Astrocyte (in vitro differentiated cells and primary cell): ENCODE results near the gene EGFL7. TPM values are rescaled to one million over a fixed set of nuclear protein-coding genes. Genes with fewer than 3 reads are reported as not detected.

Experiments
- DNase-seq: peaks from one replicate; pipeline ENCODE4 v3.0.0-alpha.2; 2010; ENCODE audit warnings: low read depth
- FAIRE-seq: peaks from 2 replicates; lab custom pipeline; 2011; peaks lifted over from hg19 to GRCh38; lab: Jason Lieb, UNC
- H2AFZ ChIP-seq: 2 replicates; pipeline ENCODE4 v1.6.0; 2012; ENCODE audit warnings: low read depth, low read length, inconsistent platforms
- H3K27ac ChIP-seq: 2 replicates; pipeline ENCODE4 v1.5.1; 2011; ENCODE audit warnings: low read depth, low read length, inconsistent platforms
- H3K27me3 ChIP-seq: 2 replicates; pipeline ENCODE4 v1.6.0; 2011; ENCODE audit warnings: low read length, inconsistent platforms; ENCODE audit not compliant: insufficient read depth
- H3K36me3 ChIP-seq: 2 replicates; pipeline ENCODE4 v1.5.1; 2011; ENCODE audit warnings: low read length, inconsistent platforms; ENCODE audit not compliant: insufficient read depth
- H3K4me1 ChIP-seq: 2 replicates; pipeline ENCODE4 v1.5.1; 2011; ENCODE audit warnings: low read length, inconsistent platforms; ENCODE audit not compliant: insufficient read depth
- H3K4me2 ChIP-seq: 2 replicates; pipeline ENCODE4 v1.6.0; 2012; ENCODE audit warnings: low read length, inconsistent platforms
- H3K4me3 ChIP-seq: 2 replicates; pipeline ENCODE4 v1.5.1; 2011; ENCODE audit warnings: low read depth, mild to moderate bottlenecking, low read length, inconsistent platforms; ENCODE audit not compliant: insufficient read depth
- H3K79me2 ChIP-seq: 2 replicates; pipeline ENCODE4 v1.6.0; 2012; ENCODE audit warnings: mild to moderate bottlenecking, low read length, inconsistent platforms; ENCODE audit not compliant: insufficient read depth
- H3K9ac ChIP-seq: 2 replicates; pipeline ENCODE4 v1.6.0; 2012; ENCODE audit warnings: mild to moderate bottlenecking, low read length, inconsistent platforms
- H3K9me3 ChIP-seq: 2 replicates; pipeline ENCODE4 v1.5.1; 2012; ENCODE audit warnings: low read depth, mild to moderate bottlenecking, low read length, inconsistent platforms; ENCODE audit not compliant: insufficient read depth
- H4K20me1 ChIP-seq: 2 replicates; pipeline ENCODE4 v1.6.0; 2012; ENCODE audit warnings: low read length, inconsistent platforms; ENCODE audit not compliant: insufficient read depth
- H3K27ac Mint-ChIP-seq: one replicate; pipeline ENCODE4 v1.8.0; 2021; ENCODE audit warnings: mild to moderate bottlenecking, mixed read lengths; ENCODE audit not compliant: unreplicated experiment
- H3K27me3 Mint-ChIP-seq: one replicate; pipeline ENCODE4 v1.8.0; 2021; ENCODE audit warnings: low read depth, mixed read lengths; ENCODE audit not compliant: unreplicated experiment
- H3K36me3 Mint-ChIP-seq: one replicate; pipeline ENCODE4 v1.8.0; 2021; ENCODE audit warnings: low read depth, mixed read lengths; ENCODE audit not compliant: unreplicated experiment
- H3K4me1 Mint-ChIP-seq: one replicate; pipeline ENCODE4 v1.8.0; 2021; ENCODE audit warnings: low read depth, mixed read lengths; ENCODE audit not compliant: unreplicated experiment
- H3K4me3 Mint-ChIP-seq: one replicate; pipeline ENCODE4 v1.8.0; 2021; ENCODE audit warnings: mild to moderate bottlenecking, moderate library complexity, mixed read lengths; ENCODE audit not compliant: unreplicated experiment
- H3K9me3 Mint-ChIP-seq: one replicate; pipeline ENCODE4 v1.8.0; 2021; ENCODE audit warnings: mild to moderate bottlenecking, mixed read lengths; ENCODE audit not compliant: unreplicated experiment
- EZH2 ChIP-seq: IDR thresholded peaks from 2 replicates; pipeline ENCODE4 v1.6.1; 2012; ENCODE audit warnings: mild to moderate bottlenecking, low read length, inconsistent platforms; ENCODE audit not compliant: insufficient read depth
- total RNA-seq: library from RNA; stranded (reverse); gene quantifications from 2 replicates; pipeline ENCODE4 v1.2.1, GENCODE V29; 2021
- TF ChIP-seq, protein P1 (sequence below): IDR thresholded peaks from 2 replicates; pipeline ENCODE4 v1.5.1; 2011; ENCODE audit warnings: low read depth, mild to moderate bottlenecking, inconsistent platforms, low read length, moderate library complexity; ENCODE audit not compliant: insufficient read depth

EGFL7 gene
- total RNA-seq, 1 donor from 2014 or later = 12.3 TPM

DNA sequence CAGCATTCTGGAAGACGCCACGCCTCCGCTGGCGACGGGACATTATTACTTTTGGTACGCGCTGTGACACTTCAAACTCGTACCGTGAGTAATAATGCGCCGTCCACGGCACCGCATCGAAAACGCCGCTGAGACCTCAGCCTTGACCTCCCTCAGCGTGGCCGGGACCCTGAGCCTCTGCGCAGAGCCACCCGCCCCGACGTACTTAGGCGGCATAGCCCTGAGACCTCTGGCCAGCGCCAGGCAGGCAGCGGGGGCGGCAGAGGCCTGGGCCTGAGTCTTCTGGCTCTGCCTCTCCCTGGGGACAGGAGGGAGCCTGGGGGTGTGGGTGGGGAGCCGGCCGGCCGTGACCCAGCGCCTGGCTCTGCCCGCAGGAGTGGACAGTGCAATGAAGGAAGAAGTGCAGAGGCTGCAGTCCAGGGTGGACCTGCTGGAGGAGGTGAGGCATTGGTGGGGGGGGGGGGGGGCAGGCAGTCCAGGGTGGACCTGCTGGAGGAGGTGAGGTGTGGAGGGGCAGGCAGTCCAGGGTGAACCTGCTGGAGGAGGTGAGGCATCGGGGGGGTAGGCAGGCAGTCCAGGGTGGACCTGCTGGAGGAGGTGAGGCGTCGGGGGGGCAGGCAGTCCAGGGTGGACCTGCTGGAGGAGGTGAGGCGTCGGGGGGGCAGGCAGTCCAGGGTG, 8.0 kb downstream of the EGFL7 start:
- Histone ChIP-seq H3K4me2 (no peak overlapping the region), H3K27ac (no peak overlapping the region), H3K79me2 (no peaks in the 10 kb centered on the region), H4K20me1 (no peaks in the 10 kb centered on the region), H3K36me3 (no peaks in the 10 kb centered on the region), H2AFZ (no peak overlapping the region), H3K27me3 (no peaks in the 10 kb centered on the region), H3K4me3 (no peak overlapping the region), H3K4me1 (no peaks in the 10 kb centered on the region), H3K9ac (no peak overlapping the region), H3K9me3 (no peaks in the 10 kb centered on the region)
- Mint-ChIP-seq H3K4me1 (no peaks in the 10 kb centered on the region), H3K27me3 (no peaks in the 10 kb centered on the region), H3K9me3 (no peaks in the 10 kb centered on the region), H3K4me3 (no peak overlapping the region), H3K27ac (no peak overlapping the region), H3K36me3 (no peaks in the 10 kb centered on the region)
- FAIRE-seq (no peak), DNase-seq (no peak)
- TF ChIP-seq, protein P1, sequence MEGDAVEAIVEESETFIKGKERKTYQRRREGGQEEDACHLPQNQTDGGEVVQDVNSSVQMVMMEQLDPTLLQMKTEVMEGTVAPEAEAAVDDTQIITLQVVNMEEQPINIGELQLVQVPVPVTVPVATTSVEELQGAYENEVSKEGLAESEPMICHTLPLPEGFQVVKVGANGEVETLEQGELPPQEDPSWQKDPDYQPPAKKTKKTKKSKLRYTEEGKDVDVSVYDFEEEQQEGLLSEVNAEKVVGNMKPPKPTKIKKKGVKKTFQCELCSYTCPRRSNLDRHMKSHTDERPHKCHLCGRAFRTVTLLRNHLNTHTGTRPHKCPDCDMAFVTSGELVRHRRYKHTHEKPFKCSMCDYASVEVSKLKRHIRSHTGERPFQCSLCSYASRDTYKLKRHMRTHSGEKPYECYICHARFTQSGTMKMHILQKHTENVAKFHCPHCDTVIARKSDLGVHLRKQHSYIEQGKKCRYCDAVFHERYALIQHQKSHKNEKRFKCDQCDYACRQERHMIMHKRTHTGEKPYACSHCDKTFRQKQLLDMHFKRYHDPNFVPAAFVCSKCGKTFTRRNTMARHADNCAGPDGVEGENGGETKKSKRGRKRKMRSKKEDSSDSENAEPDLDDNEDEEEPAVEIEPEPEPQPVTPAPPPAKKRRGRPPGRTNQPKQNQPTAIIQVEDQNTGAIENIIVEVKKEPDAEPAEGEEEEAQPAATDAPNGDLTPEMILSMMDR = no peak
- no peak for TF ChIP-seq EZH2

DNA sequence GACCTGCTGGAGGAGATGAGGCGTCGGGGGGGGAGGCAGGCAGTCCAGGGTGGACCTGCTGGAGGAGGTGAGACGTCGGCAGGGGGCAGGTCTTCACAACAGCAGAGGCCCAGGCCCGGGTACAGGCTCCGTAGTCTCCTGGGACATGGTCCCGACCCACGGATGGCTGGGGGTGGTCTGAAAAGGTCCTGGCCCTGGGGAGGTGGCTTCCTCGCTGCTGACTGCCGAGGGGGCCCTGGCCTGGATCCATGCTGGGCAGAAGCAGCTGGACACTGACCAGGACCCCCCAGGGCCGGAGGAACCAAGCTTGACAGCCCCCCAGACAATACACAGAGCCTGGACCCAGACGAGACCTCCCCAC, 8.5 kb downstream of the EGFL7 start:
- DNase-seq = no peak

More for the DNA sequence above, 8.5 kb downstream of the EGFL7 start:
- Histone ChIP-seq H3K79me2 (no peaks in the 10 kb centered on the region), H3K4me3 (no peak overlapping the region), H3K4me2 (no peak overlapping the region), H3K27me3 (no peaks in the 10 kb centered on the region), H3K4me1 (no peaks in the 10 kb centered on the region), H4K20me1 (no peaks in the 10 kb centered on the region), H3K36me3 (no peaks in the 10 kb centered on the region), H2AFZ (no peak overlapping the region), H3K27ac (no peak overlapping the region), H3K9me3 (no peaks in the 10 kb centered on the region), H3K9ac (no peak overlapping the region)
- Mint-ChIP-seq H3K36me3 (no peaks in the 10 kb centered on the region), H3K27ac (no peak overlapping the region), H3K4me3 (no peak overlapping the region), H3K27me3 (no peaks in the 10 kb centered on the region), H3K4me1 (no peaks in the 10 kb centered on the region), H3K9me3 (no peaks in the 10 kb centered on the region)
- no peak for TF ChIP-seq EZH2
- TF ChIP-seq, protein P1 = no peak
- FAIRE-seq = no peak
